Muscle of arm (tissue), 12 donors: Measurements from ENCODE around the gene C15orf39. TPM values are rescaled to one million over a fixed set of nuclear protein-coding genes. Genes with fewer than 3 reads are reported as not detected.

ENCODE experiments used
- DNase-seq: peaks from one replicate; pipeline ENCODE4 v3.0.0-alpha.2; 2013
- polyA plus RNA-seq, 12 donors: library from polyadenylated mRNA; unstranded; fragments of 120-200 nt; gene quantifications; one replicate each; pipeline ENCODE4 v1.2.1, GENCODE V29; 2013; ENCODE audit not compliant: insufficient read length in 12 of 12

The C15orf39 gene
- polyA plus RNA-seq, 12 donors = 7.6 to 19.2 (median 10.1) TPM; not detected in 1

- no peak for DNase-seq
Observed at GRCh38 chr15:75194397-75194796, 7.3 kb upstream of the C15orf39 start.

GRCh38 chr15:75195122-75195765 lies 6.4 kb upstream of the C15orf39 start:
- no peak for DNase-seq

- no peak for DNase-seq
Observed at GRCh38 chr15:75195766-75196241, 5.9 kb upstream of the C15orf39 start.

GRCh38 chr15:75197062-75197630 lies 4.5 kb upstream of the C15orf39 start:
- DNase-seq = no peak

GRCh38 chr15:75198560-75199356 lies 2.9 kb upstream of the C15orf39 start:
- DNase-seq = no peak

GRCh38 chr15:75199357-75199940 lies 2.2 kb upstream of the C15orf39 start:
- DNase-seq = no peak

- no peak for DNase-seq
Observed at GRCh38 chr15:75200391-75200764, 1.3 kb upstream of the C15orf39 start.

GRCh38 chr15:75200765-75201615 lies 692 bp upstream of the C15orf39 start:
- DNase-seq = peak; percentile 31

GRCh38 chr15:75202251-75203016 lies 752 bp downstream of the C15orf39 start:
- peak; percentile 74 for DNase-seq

- no peak for DNase-seq
Observed at GRCh38 chr15:75203017-75203907, 1.6 kb downstream of the C15orf39 start.

GRCh38 chr15:75203908-75204263 lies 2.2 kb downstream of the C15orf39 start:
- no peak for DNase-seq

GRCh38 chr15:75204340-75205063 lies 2.8 kb downstream of the C15orf39 start:
- DNase-seq = peak; percentile 88

- no peak for DNase-seq
Observed at GRCh38 chr15:75205064-75205395, 3.3 kb downstream of the C15orf39 start.

- no peak for DNase-seq
Observed at GRCh38 chr15:75206006-75206405, 4.3 kb downstream of the C15orf39 start.

GRCh38 chr15:75206803-75207617 lies 5.3 kb downstream of the C15orf39 start:
- DNase-seq = no peak

GRCh38 chr15:75207618-75208500 lies 6.2 kb downstream of the C15orf39 start:
- DNase-seq = no peak
